Stimulated activated CD8-positive, alpha-beta memory T cell treated with anti-CD3 and anti-CD28 coated beads, Interleukin-2, amount 100 ng/mL, for 1 hour (primary cell): ENCODE measurements around the gene ATP6V1G2.
A peak's percentile ranks its signal among the peaks of the same experiment; 100 is the strongest.
"Not testable (repeated sequence)": the region's sequence is repeated elsewhere in the genome, so short reads cannot be mapped to it uniquely, and the experiment has no call there.

ENCODE experiments used
- DNase-seq, 2 donors: peaks; one replicate each; pipeline ENCODE4 v3.0.0-alpha.2; 2020; ENCODE audit warnings: low read depth in 2 of 2

Gene ATP6V1G2

DNA sequence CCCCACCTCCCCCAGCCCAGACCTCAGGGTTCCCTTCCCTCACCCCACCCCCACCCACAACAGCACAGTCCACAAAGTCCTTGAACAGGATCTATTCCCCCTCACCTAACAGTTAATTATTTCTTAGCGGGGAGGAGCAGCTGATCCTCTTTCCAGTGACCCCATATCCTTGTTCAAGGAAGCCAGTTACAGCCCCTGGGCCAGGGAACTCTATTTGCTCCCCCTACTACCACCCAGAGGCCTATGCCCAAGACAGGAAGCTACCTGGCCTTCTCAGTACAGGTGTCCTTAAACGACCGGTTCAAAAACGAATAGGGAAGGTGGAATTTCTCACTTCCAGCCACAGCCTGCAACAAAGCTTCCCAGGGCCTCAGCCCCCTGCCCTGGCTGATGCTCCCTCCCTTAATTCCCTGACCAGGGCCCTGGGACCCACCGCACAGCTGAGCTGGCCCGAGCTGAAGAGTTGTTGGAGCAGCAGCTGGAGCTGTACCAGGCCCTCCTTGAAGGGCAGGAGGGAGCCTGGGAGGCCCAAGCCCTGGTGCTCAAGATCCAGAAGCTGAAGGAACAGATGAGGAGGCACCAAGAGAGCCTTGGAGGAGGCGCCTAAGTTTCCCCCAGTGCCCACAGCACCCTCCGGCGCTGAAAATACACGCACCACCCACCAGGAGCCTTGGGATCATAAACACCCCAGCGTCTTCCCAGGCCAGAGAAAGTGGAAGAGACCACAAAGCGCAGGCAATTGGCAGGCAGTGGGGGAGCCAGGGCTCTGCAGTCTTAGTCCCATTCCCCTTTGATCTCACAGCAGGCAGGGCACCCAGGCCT lies 16.9 kb downstream of the ATP6V1G2 start:
- DNase-seq, result no peak

DNA sequence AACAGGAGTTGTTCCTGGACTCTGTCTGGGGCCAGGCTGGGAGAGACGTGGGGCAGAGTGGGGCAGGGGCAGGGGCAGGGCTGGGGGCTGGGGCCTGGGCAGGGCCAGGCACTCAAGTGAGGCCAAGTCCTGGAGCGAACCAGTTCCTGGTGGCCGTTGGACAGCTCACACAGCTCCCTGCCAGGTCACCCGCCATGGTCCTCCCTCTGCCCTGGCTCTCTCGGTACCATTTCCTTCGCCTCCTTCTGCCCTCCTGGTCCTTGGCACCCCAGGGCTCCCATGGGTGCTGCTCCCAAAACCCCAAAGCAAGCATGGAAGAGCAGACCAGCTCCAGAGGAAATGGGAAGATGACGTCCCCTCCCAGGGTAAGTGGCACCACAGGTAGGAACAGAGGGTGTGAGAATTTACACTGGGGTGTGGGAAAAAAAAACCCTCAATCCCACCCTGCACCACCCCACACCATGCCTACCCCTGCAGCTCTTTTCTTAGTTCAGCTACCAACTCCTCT lies 17.5 kb downstream of the ATP6V1G2 start, which contains the start of gene MCCD1:
TSS of gene MCCD1 (plus strand) at position 142 of the 508 bp plus-strand sequence. CDS start at position 195, 53 bp downstream.
- no peak for DNase-seq

DNA sequence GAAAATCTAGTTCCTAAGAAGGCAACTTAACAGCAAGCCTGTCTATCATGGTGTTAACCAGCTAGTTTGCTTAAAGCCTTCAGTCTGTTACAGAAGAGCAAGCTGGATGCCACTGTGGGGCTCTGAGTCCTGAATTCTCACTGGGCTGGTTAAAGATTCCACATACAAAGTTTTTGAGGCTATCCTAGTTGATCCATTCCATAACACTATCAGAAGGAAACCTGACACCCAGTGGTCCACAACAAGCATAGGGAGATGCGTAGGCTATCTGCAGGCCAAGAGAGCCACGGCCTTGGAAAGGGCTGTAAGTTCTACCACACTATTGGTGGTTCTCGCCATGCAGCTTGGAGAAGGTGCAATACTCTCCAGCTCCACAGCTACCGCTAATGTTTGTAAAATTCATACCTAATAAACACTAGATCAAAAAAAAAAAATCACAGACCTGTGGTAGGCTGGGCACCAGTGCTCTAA lies 18.1 kb downstream of the ATP6V1G2 start:
- no peak for DNase-seq

DNA sequence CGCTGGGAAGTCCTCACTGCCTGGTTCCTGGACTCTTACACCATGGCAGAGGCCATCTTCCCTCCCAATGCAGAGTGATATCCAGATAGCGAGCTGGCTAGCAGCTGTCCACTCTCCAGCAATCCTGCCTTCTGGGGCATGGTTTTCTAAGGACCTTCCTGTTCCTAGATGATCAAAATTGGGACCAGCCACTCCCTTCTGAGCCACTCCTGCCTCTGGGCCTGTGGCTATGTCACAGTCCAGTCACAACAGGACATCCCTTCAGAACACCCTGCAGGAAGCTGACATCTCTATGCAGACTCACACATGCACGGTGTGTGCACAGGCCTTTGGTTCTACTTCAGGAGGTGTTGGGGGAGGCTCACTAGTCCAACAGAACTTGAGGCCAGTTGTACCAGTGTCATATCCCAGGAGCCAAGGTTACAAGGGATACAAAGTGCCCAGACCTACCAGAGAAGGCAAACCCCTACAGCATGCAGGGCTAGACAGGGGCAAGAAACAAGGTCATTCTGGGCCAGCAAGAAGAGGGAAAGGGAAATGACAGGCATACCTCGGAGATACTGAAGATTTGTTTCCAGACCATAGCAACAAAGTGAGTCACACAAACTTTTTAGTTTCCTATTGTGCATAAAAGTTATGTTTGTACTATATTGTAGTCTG lies 20.3 kb downstream of the ATP6V1G2 start:
- DNase-seq, result no peak

DNA sequence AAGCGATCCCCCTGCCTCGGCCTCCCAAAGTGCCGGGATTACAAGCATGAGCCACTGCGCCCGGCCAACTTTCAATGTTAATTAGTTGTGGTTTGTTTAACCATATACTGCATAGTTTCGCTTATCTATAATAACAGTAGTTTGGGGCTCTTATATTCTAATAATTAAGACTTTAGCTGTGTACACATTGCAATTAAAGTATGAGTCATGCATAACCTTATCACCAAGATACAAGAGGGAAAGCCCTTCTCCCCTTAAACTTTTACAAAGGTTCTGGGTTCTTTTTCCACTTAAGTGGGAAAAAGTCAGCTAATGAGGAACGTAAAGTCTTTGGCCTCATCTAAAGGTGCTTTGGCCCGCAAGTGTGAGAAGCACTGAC lies 20.9 kb downstream of the ATP6V1G2 start:
- DNase-seq, result no peak

DNA sequence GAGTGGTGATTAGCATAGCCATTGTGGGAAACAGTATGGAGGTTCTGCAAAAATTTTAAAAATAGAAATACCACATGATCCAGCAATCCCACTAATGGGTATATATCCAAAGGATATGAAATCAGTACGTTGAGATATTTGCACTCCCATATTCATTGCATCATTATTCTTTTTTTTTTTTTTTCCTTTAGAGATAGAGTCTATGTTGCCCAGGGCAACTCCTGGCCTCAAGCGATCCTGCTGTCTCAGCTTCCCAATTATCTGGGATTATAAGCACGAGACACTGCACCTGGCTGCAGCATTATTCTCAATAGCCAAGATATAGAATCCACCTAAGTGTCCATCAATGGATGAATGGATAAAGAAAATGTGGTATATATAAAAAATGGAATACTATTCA lies 24.6 kb downstream of the ATP6V1G2 start:
- no peak for DNase-seq

DNA sequence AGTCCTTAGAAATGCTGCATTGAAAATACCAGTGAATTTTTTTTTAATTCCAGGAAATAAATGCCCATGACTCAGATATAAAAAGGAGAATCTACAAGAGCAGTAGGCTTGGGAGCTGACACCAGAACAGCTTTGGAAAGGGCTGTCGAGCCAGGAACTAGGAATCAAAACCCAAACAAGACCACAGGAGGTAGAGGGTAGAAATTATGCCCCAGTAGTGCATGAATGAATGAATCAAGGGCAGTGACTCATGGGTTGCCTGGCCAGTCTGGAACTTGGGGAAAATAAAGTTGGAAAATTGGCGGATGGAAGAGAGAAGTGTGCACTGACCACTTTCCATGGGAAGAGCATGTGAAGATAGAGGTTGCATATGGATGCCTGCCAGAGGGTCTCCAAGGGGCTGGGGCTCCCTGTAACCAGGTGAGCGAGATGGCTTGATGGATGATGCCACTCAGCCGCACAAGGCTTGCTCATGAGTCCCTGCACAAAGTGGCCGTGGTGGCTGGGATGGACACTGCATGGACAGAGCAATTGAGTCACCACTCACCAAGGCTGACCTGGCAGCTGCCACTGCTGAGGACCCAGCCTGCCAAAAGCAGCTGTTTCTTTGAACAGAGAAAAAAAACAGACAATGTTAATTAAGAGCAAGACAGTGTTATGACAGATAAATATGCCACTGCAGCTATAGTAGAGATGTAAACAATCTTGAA lies 32.8 kb downstream of the ATP6V1G2 start:
- no peak for DNase-seq

DNA sequence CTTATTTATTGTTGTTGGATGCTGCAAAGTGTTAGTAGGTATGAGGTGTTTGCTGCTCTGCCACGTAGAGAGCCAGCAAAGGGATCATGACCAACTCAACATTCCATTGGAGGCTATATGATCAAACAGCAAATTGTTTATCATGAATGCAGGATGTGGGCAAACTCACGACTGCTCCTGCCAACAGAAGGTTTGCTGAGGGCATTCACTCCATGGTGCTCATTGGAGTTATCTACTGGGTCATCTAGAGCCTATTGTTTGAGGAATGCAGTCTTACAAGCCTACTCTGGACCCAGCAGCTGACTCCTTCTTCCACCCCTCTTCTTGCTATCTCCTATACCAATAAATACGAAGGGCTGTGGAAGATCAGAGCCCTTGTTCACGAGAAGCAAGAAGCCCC lies 36.4 kb downstream of the ATP6V1G2 start:
- no peak for DNase-seq

DNA sequence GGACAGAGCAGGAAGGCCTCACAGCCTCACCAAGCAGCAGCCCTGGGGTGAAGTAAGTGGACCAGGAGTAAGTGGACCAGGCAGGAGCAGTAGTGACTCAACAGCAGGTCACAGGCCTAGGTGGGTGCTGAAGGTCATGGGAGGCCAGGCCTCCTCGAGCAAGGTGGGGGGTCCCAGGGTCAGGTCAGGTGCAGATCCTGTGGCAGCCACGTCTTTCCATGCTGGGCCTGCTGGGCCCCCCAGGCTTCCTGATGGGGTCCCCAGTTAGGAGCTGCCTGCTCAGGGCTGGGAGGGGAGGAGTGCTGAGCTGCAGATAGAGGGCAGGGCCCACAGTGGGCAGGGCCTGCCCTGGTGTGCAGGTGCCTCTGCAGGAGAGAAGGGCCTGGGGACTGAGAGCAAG lies 37.4 kb downstream of the ATP6V1G2 start:
- DNase-seq, result not testable (repeated sequence)

GRCh38 chr6:31502586-31502985 lies 43.8 kb downstream of the ATP6V1G2 start:
- no peak for DNase-seq

DNA sequence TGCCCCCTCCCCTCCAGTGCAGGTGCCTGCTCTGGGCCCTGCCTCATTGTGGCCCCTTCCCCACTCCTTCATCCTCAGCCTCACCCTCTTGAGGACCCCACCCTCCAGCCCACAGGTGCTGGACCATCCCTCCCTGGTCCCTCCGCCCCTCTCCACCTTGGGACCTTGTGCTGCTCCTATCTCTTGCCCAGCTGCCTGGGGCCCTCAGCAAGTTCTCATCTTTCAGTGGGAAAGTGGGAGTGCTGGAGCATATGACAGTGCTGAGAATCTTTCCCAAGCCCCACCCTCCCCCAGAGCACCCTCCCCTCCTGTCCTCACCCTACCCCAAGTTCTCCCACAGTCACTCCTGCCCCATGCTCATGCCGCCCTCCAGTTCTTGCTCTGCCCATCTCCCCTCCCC lies 46.8 kb downstream of the ATP6V1G2 start:
- DNase-seq, result not testable (repeated sequence)

DNA sequence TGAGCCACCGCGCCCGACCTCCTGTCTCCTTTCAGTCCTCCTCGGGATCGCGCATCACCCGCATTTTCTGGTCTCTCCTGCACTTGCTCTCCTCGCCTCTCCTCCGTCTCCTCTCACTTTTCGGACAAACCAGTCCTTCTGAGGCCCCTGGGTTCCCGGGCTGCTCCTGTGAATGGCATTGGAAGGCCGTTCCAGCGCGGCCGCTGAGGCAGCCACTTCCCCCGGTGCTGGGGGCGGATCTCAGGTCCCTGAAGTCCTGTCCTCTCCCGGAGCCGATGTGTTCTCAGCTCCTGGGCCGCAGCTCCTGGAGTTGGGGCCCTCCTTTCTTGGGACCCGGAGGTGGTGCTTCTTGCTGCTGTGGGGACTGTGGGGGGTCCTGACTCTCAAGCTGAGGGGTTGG lies 47.7 kb downstream of the ATP6V1G2 start:
- DNase-seq, result no peak

DNA sequence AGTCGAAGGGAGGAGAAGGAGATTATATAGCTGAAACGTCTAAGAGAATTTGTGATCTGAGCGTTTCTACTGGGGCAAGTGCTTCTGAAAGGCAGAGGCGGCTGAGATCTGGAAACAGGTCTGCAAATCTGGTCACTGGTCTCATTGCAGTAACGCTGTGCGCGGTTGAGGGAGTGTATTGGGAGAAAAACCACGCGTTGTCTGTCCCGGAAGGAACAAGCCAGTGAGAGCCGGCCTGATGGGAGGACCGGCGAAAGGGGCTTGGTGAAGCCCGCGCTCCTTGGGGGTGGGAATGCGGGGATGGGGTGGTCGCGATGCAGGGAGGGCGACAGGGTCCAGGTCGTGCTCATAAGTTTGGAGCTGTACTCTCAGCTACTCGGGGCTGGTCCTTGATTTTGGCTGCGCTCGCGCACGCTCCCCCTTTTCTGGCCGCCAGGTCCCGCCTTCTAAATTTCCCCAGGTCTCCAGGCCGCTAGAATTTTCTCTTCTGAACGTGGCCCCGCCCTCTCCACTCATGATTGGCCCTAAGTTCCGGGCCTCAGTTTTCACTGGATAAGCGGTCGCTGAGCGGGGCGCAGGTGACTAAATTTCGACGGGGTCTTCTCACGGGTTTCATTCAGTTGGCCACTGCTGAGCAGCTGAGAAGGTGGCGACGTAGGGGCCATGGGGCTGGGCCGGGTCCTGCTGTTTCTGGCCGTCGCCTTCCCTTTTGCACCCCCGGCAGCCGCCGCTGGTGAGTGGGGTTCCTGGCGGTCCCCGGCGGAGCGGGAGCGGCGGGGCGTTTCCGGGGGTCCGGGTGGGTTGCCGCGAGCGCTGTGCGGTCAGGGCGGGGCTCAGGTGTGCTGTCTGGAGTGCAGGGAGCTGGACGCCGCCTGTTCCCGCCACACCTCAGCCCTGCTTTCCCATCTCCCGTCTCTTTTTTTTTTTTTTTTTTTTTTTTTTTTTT lies 48.6 kb downstream of the ATP6V1G2 start, which contains the start of gene MICB:
TSS of gene MICB (plus strand) at position 615 of the 946 bp plus-strand sequence. CDS start at position 664, 49 bp downstream.
- peak; percentile 69 to 76 for DNase-seq

DNA sequence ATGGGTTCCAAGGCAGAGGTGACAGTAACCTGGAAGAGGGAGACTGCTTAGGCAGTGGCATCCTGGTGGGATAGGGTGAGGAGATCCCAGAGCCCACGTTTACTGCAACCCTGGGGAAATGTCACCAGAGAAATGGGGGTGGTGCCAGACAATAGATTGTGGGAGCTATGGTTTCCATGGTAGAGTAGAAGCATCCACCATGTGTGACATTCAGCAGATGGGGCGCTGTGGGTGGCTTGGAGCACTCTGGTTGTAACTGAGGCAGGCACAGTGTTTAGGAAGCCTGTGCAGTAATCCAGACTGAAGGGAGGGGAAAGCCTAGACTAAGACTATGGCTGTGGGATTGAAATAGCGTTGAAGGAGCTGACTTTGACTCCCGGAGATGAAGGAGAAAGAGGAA lies 49.6 kb downstream of the ATP6V1G2 start:
- not testable (repeated sequence) for DNase-seq

DNA sequence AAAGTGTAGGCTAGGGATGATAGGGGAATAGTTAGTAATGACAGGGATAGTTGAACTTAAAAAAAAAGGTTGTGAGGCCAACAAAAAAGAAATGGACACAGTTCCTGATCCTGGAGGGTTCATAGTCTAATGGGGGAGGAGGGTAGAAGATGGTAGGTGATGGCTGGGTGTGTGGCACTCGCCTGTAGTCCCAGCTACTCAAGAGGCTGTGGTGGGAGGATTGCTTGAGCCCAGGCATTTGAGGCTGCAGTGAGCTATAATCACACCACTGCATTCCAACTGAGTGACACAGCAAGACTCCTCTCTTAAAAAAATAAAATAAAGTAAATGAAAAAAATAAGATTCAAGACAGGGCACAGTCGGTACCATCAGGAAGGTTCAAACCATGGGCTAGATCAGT lies 50.8 kb downstream of the ATP6V1G2 start:
- no peak for DNase-seq
